NCI-H526 (cell line): ENCODE measurements around the gene AHR.
"Not testable (repeated sequence)": the region's sequence is repeated elsewhere in the genome, so short reads cannot be mapped to it uniquely, and the experiment has no call there.

Experiments
- DNase-seq, 2 experiments: peaks; one replicate each; lab custom pipeline; 2025; lab: John Stamatoyannopoulos, UW

Gene AHR

GRCh38 chr7:17376595-17376994 is 78.1 kb downstream of the AHR start:
- DNase-seq = no peak

- no peak for DNase-seq
Observed at GRCh38 chr7:17380736-17381662, 82.5 kb downstream of the AHR start.

- DNase-seq = not testable (repeated sequence)
Observed at GRCh38 chr7:17382408-17383354, 84.2 kb downstream of the AHR start.

- no peak for DNase-seq
Observed at GRCh38 chr7:17384400-17384799, 85.9 kb downstream of the AHR start.

- no peak for DNase-seq
Observed at GRCh38 chr7:17385612-17386011, 87.2 kb downstream of the AHR start.

- DNase-seq = no peak
Observed at GRCh38 chr7:17390392-17390791, 91.9 kb downstream of the AHR start.

- DNase-seq = no peak
Observed at GRCh38 chr7:17391366-17391765, 92.9 kb downstream of the AHR start.

- no peak for DNase-seq
Observed at GRCh38 chr7:17392846-17393245, 94.4 kb downstream of the AHR start.

GRCh38 chr7:17394563-17394962 is 96.1 kb downstream of the AHR start:
- not testable (repeated sequence) for DNase-seq
